Keratinocyte (primary cell): ENCODE results near the gene THUMPD3. TPM values are rescaled to one million over a fixed set of nuclear protein-coding genes. Genes with fewer than 3 reads are reported as not detected.

ENCODE experiments used
- DNase-seq: peaks from one replicate; pipeline ENCODE4 v3.0.0-alpha.2; 2011; ENCODE audit warnings: low read depth, missing footprints, low spot score
- FAIRE-seq: peaks from 2 replicates; lab custom pipeline; 2011; peaks lifted over from hg19 to GRCh38; lab: Jason Lieb, UNC
- H2AFZ ChIP-seq: 2 replicates; pipeline ENCODE4 v1.6.0; 2012; ENCODE audit warnings: low read length, control low read depth, inconsistent platforms; ENCODE audit not compliant: control insufficient read depth
- H3K27ac ChIP-seq: 2 replicates; pipeline ENCODE4 v1.5.1; 2011; ENCODE audit warnings: low read length; ENCODE audit not compliant: control insufficient read depth, insufficient read depth
- H3K27me3 ChIP-seq: 3 replicates; pipeline ENCODE4 v1.6.0; 2011; ENCODE audit warnings: low read length; ENCODE audit not compliant: control insufficient read depth, insufficient read depth; ENCODE audit errors: extremely low read depth
- H3K36me3 ChIP-seq, 2 experiments: 2 replicates in 1 of 2; 3 replicates in 1 of 2; pipeline ENCODE4 v1.5.1; 2011; ENCODE audit warnings: low read length in 2 of 2, mild to moderate bottlenecking in 1 of 2; ENCODE audit not compliant: control insufficient read depth in 2 of 2, insufficient read depth in 2 of 2; ENCODE audit errors: extremely low read depth in 1 of 2
- H3K4me1 ChIP-seq: 3 replicates; pipeline ENCODE4 v1.5.1; 2011; ENCODE audit warnings: low read length; ENCODE audit not compliant: control insufficient read depth, insufficient read depth; ENCODE audit errors: extremely low read depth
- H3K4me2 ChIP-seq: 3 replicates; pipeline ENCODE4 v1.6.0; 2011; ENCODE audit warnings: low read depth, low read length; ENCODE audit not compliant: control insufficient read depth, insufficient read depth; ENCODE audit errors: extremely low read depth
- H3K4me3 ChIP-seq, 3 experiments: fragments of 200-600 bp in 1 of 3; sonication (generic) in 1 of 3; 2 replicates in 2 of 3; 3 replicates in 1 of 3; pipeline ENCODE4 v1.5.1; 2011 to 2016; ENCODE audit warnings: low read length in 3 of 3, mild to moderate bottlenecking in 3 of 3, control low read depth in 2 of 3, inconsistent platforms in 1 of 3, low read depth in 1 of 3, mixed read lengths in 1 of 3, mixed run types in 1 of 3, moderate library complexity in 1 of 3; ENCODE audit not compliant: control insufficient read depth in 2 of 3, insufficient read depth in 2 of 3; ENCODE audit errors: extremely low read depth in 1 of 3
- H3K79me2 ChIP-seq: 2 replicates; pipeline ENCODE4 v1.6.0; 2012; ENCODE audit warnings: low read length; ENCODE audit not compliant: control insufficient read depth, insufficient read depth
- H3K9ac ChIP-seq: 3 replicates; pipeline ENCODE4 v1.6.0; 2011; ENCODE audit warnings: low read length; ENCODE audit not compliant: control insufficient read depth, insufficient read depth; ENCODE audit errors: extremely low read depth
- H3K9me1 ChIP-seq: 3 replicates; pipeline ENCODE4 v1.6.0; 2011; ENCODE audit warnings: low read length; ENCODE audit not compliant: control insufficient read depth, insufficient read depth; ENCODE audit errors: extremely low read depth
- H3K9me3 ChIP-seq: 2 replicates; pipeline ENCODE4 v1.5.1; 2012; ENCODE audit warnings: low read depth, low read length; ENCODE audit not compliant: control insufficient read depth
- H4K20me1 ChIP-seq: 3 replicates; pipeline ENCODE4 v1.6.0; 2011; ENCODE audit warnings: low read length; ENCODE audit not compliant: control insufficient read depth, insufficient read depth; ENCODE audit errors: extremely low read depth
- EZH2 ChIP-seq: IDR thresholded peaks from one replicate; pipeline ENCODE4 v1.6.1; 2012; ENCODE audit warnings: inconsistent platforms, mild to moderate bottlenecking, low read length, moderate library complexity
- dilution Hi-C: fragments of 300-500 bp; cut with MboI; formaldehyde crosslinking; loops from one replicate; pipeline ENCODE4 v1.7.0; 2020; ENCODE audit warnings: low sequenced_read_pairs; ENCODE audit not compliant: extremely low pct_ligation_motif_present
- polyA plus RNA-seq, 5 experiments: library from polyadenylated mRNA; depleted of rRNA in 3 of 5; stranded (reverse) in 3 of 5; stranded (forward) in 1 of 5; unstranded in 1 of 5; fragments of >200 nt; gene quantifications; 1 replicate in 1 of 5; 2 replicates in 3 of 5; 3 replicates in 1 of 5; pipeline versions ENCODE4 v1.2.1 to v1.2.3, GENCODE V29; 2011 to 2012; ENCODE audit warnings: missing spikeins in 2 of 5, low read depth in 1 of 5, low replicate concordance in 1 of 5
- TF ChIP-seq, protein P1 (sequence below), 3 experiments: IDR thresholded peaks in 1 of 3; conservative IDR thresholded peaks in 1 of 3; optimal IDR thresholded peaks in 1 of 3; 2 replicates in 2 of 3; 3 replicates in 1 of 3; pipeline versions ENCODE3 to v1.5.1; 2011; ENCODE audit warnings: low read length in 3 of 3, mild to moderate bottlenecking in 3 of 3, moderate library complexity in 2 of 3, control low read depth in 1 of 3, inconsistent platforms in 1 of 3; ENCODE audit not compliant: insufficient read depth in 2 of 3; ENCODE audit errors: extremely low read depth in 1 of 3

Gene THUMPD3
- polyA plus RNA-seq, 1 donor (not counting 4 experiments of a cell fraction or from before 2014, with no cell fraction given), result 59.8 TPM

DNA sequence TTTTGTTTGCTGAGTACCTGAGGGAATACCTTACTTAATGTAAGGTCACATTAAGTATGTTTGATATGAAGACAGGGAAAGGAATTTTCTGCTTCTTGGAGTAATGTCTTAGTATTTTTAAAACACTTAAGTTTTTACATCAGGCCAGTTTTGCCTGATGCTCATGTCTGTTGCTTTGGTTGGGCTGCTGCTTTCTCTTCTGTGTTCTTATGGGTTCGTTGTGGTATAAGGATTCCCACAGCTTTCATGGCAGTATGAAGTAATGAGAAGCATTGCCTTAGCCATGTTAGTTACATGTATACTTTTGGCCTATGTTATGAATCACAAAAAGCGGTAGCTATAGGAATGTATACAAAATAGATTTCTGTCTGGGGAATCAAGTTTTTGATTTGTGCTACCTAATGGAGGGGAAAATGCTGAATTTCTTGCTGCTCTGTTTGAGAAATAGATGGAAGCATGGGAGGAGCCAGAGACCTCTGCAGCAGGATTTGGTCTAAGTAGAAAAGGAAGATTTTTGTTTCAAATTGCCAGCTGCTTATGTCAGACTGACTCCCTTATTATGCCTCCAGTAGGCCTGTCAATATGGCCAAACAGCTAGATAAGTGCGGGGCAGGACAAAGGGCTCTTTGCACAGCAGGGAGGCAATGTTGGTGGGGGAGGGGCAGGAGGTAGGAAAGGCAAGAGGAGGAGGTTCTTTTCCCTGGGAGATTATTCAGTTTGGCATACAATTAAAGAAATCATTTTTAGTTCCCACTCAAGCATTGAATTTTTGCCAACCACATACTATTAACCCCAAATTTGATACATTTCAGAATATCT lies 39.8 kb downstream of the THUMPD3 start:
- H2AFZ ChIP-seq, result no peak overlapping the region
- FAIRE-seq (no peak), DNase-seq (no peak)
- dilution Hi-C loops, result no loop called here
- no peaks in the 10 kb centered on the region for H3K36me3 ChIP-seq
- H3K27me3 ChIP-seq, result no peaks in the 10 kb centered on the region
- peaks cover 100% of the 10 kb centered on the region for H3K79me2 ChIP-seq
- H3K27ac ChIP-seq, result peak overlapping the region; percentile 99
- peak overlapping the region; percentile 7 to 38 (median 22) for H3K4me3 ChIP-seq
- peaks cover 30% of the 10 kb centered on the region for H4K20me1 ChIP-seq
- H3K9me3 ChIP-seq, result no peaks in the 10 kb centered on the region
- peaks cover 2% of the 10 kb centered on the region for H3K9me1 ChIP-seq
- peaks cover 56% of the 10 kb centered on the region for H3K4me1 ChIP-seq
- no peak overlapping the region for H3K9ac ChIP-seq
- TF ChIP-seq EZH2, result no peak
- TF ChIP-seq, protein P1, sequence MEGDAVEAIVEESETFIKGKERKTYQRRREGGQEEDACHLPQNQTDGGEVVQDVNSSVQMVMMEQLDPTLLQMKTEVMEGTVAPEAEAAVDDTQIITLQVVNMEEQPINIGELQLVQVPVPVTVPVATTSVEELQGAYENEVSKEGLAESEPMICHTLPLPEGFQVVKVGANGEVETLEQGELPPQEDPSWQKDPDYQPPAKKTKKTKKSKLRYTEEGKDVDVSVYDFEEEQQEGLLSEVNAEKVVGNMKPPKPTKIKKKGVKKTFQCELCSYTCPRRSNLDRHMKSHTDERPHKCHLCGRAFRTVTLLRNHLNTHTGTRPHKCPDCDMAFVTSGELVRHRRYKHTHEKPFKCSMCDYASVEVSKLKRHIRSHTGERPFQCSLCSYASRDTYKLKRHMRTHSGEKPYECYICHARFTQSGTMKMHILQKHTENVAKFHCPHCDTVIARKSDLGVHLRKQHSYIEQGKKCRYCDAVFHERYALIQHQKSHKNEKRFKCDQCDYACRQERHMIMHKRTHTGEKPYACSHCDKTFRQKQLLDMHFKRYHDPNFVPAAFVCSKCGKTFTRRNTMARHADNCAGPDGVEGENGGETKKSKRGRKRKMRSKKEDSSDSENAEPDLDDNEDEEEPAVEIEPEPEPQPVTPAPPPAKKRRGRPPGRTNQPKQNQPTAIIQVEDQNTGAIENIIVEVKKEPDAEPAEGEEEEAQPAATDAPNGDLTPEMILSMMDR (optimal IDR thresholded peaks at IDR 0.05 in 1 of 3, IDR thresholded peaks at IDR 0.05 in 1 of 3, conservative IDR thresholded peaks at IDR 0.05 in 1 of 3; ENCODE audit: extremely low read depth in 1 of 3, insufficient read depth in 2 of 3, low read length in 3 of 3), result no peak
- H3K4me2 ChIP-seq, result peak overlapping the region; percentile 96

DNA sequence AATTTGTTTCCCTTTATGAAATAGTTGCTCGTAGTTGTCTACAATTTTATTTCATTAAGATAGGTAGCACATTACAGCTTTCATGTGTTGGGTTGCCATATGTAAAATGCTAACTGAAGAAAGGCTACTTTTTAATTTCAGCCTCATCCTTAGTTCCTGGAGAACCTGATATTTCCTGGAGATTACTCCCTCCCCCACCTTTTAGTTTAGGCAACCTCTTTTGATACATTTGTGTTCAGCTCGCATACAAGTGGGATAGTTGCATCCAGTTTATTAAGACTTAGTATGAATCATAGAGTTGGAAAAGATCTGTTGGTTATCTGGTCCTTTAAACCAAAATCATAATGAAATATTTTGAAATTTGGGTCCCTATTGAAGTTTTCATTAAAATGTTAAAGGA lies 40.6 kb downstream of the THUMPD3 start:
- TF ChIP-seq, protein P1 (optimal IDR thresholded peaks at IDR 0.05 in 1 of 3, IDR thresholded peaks at IDR 0.05 in 1 of 3, conservative IDR thresholded peaks at IDR 0.05 in 1 of 3; ENCODE audit: extremely low read depth in 1 of 3, insufficient read depth in 2 of 3, low read length in 3 of 3), result no peak
- no peak for TF ChIP-seq EZH2
- Histone ChIP-seq H3K9me1 (peaks cover 2% of the 10 kb centered on the region), H3K36me3 (no peaks in the 10 kb centered on the region), H4K20me1 (peaks cover 30% of the 10 kb centered on the region), H3K9ac (no peak overlapping the region), H3K4me1 (peaks cover 56% of the 10 kb centered on the region), H3K79me2 (peaks cover 100% of the 10 kb centered on the region), H3K27ac (no peak overlapping the region), H3K4me2 (peak overlapping the region; percentile 96), H3K4me3 (peak overlapping the region in 1 of 3 experiments; percentile 2), H3K9me3 (no peaks in the 10 kb centered on the region), H2AFZ (no peak overlapping the region), H3K27me3 (no peaks in the 10 kb centered on the region)
- DNase-seq (no peak), FAIRE-seq (no peak)
- dilution Hi-C loops, result no loop called here
